IMR-90 (cell line): Measurements from ENCODE around the gene WDR45B. TPM values are rescaled to one million over a fixed set of nuclear protein-coding genes. Genes with fewer than 3 reads are reported as not detected.

ENCODE experiments used
- ATAC-seq: fragments of 200-7000 bp; cut with Tn5 transposase; 2 replicates; pipeline ENCODE4 v1.9.1; 2020; ENCODE audit warnings: low read depth, mild to moderate bottlenecking, moderate library complexity
- BruUV-seq: library from RNA; stranded (reverse); fragments of 400-500 nt; replicated peaks from 2 replicates; lab custom pipeline; 2021; lab: Mats Ljungman, UMichigan
- CTCF ChIA-PET: fragments of 300-600 bp; formaldehyde crosslinking; extraction: SDS; loops from one replicate; lab custom pipeline; 2021; ENCODE audit warnings: antibody characterized with exemption; lab: Yijun Ruan, JAX
- POLR2A ChIA-PET: fragments of 300-600 bp; sonication (Branson Sonifier 250); formaldehyde crosslinking; loops from one replicate; lab custom pipeline; 2022; ENCODE audit warnings: antibody characterized with exemption; ENCODE audit not compliant: unreplicated experiment; lab: Charles Lee
- DNase-seq: peaks from one replicate; pipeline ENCODE4 v3.0.0; 2013
- H2AFZ ChIP-seq: replicated peaks from 2 replicates; pipeline ENCODE3; 2013; ENCODE audit warnings: low read length, mild to moderate bottlenecking; ENCODE audit not compliant: poor library complexity
- H2AK5ac ChIP-seq: 2 replicates; pipeline ENCODE4 v1.6.1; 2013; ENCODE audit warnings: low read depth, low read length, inconsistent platforms
- H2AK9ac ChIP-seq: replicated peaks from 2 replicates; pipeline ENCODE3; 2013; ENCODE audit warnings: mild to moderate bottlenecking, low read depth, low read length, moderate library complexity; ENCODE audit not compliant: poor library complexity
- H2BK120ac ChIP-seq: 2 replicates; pipeline ENCODE4 v1.6.1; 2013; ENCODE audit warnings: low read depth, low read length, inconsistent platforms
- H2BK15ac ChIP-seq: 3 replicates; pipeline ENCODE4 v1.6.1; 2013; ENCODE audit warnings: low read depth, low read length, inconsistent platforms
- H2BK20ac ChIP-seq: 2 replicates; pipeline ENCODE4 v1.6.1; 2013; ENCODE audit warnings: low read depth, mild to moderate bottlenecking, inconsistent platforms, low read length, moderate library complexity
- H2BK5ac ChIP-seq: 2 replicates; pipeline ENCODE4 v1.6.1; 2013; ENCODE audit warnings: mild to moderate bottlenecking, low read depth, low read length, inconsistent platforms; ENCODE audit not compliant: poor library complexity, severe bottlenecking
- H3K14ac ChIP-seq: replicated peaks from 2 replicates; pipeline ENCODE4 v1.6.1; 2013; ENCODE audit warnings: low read depth, low read length, inconsistent platforms
- H3K18ac ChIP-seq: 2 replicates; pipeline ENCODE4 v1.6.1; 2013; ENCODE audit warnings: low read depth, low read length, control low read depth
- H3K23ac ChIP-seq: 2 replicates; pipeline ENCODE4 v1.6.1; 2013; ENCODE audit warnings: low read depth, low read length, inconsistent platforms
- H3K27ac ChIP-seq: 2 replicates; pipeline ENCODE4 v1.5.1; 2013; ENCODE audit warnings: mild to moderate bottlenecking, control low read depth, low read length; ENCODE audit not compliant: insufficient read depth
- H3K27me3 ChIP-seq: 2 replicates; pipeline ENCODE4 v1.6.1; 2013; ENCODE audit warnings: low read length; ENCODE audit not compliant: control insufficient read depth, insufficient read depth
- H3K36me3 ChIP-seq: 2 replicates; pipeline ENCODE4 v1.6.1; 2013; ENCODE audit warnings: low read length, mixed read lengths; ENCODE audit not compliant: control insufficient read depth, insufficient read depth
- H3K4ac ChIP-seq: 2 replicates; pipeline ENCODE4 v1.6.1; 2013; ENCODE audit warnings: low read depth, low read length, inconsistent platforms
- H3K4me1 ChIP-seq: 2 replicates; pipeline ENCODE4 v1.6.1; 2013; ENCODE audit warnings: low read length, mixed read lengths; ENCODE audit not compliant: control insufficient read depth, insufficient read depth
- H3K4me2 ChIP-seq: 2 replicates; pipeline ENCODE4 v1.6.1; 2013; ENCODE audit warnings: low read depth, mild to moderate bottlenecking, control low read depth, low read length, moderate library complexity
- H3K4me3 ChIP-seq: 2 replicates; pipeline ENCODE4 v1.5.1; 2013; ENCODE audit warnings: low read depth, mild to moderate bottlenecking, control low read depth, low read length, moderate library complexity; ENCODE audit not compliant: insufficient read depth
- H3K56ac ChIP-seq: 2 replicates; pipeline ENCODE4 v1.6.1; 2013; ENCODE audit warnings: low read length, inconsistent platforms; ENCODE audit not compliant: insufficient read depth; ENCODE audit errors: extremely low read depth
- H3K79me1 ChIP-seq, 2 experiments: 2 replicates each; pipeline ENCODE4 v1.6.1; 2013; ENCODE audit warnings: low read length in 2 of 2, inconsistent platforms in 1 of 2, low read depth in 1 of 2
- H3K9ac ChIP-seq: 2 replicates; pipeline ENCODE4 v1.6.1; 2013; ENCODE audit warnings: low read depth, low read length, control low read depth
- H3K9me1 ChIP-seq: 2 replicates; pipeline ENCODE4 v1.6.1; 2013; ENCODE audit warnings: low read length, inconsistent platforms; ENCODE audit not compliant: insufficient read depth
- H3K9me3 ChIP-seq: 2 replicates; pipeline ENCODE4 v1.6.1; 2013; ENCODE audit warnings: low read length; ENCODE audit not compliant: control insufficient read depth, insufficient read depth
- H4K20me1 ChIP-seq: 2 replicates; pipeline ENCODE4 v1.6.1; 2013; ENCODE audit warnings: low read length, inconsistent platforms; ENCODE audit not compliant: insufficient read depth
- H4K5ac ChIP-seq: 2 replicates; pipeline ENCODE4 v1.6.1; 2013; ENCODE audit warnings: mild to moderate bottlenecking, low read depth, low read length, control low read depth
- H4K8ac ChIP-seq, 2 experiments: 2 replicates each; pipeline ENCODE4 v1.6.1; 2013; ENCODE audit warnings: low read depth in 2 of 2, low read length in 2 of 2, control low read depth in 1 of 2, inconsistent platforms in 1 of 2
- H4K91ac ChIP-seq: 2 replicates; pipeline ENCODE4 v1.6.1; 2013; ENCODE audit warnings: low read depth, low read length, inconsistent platforms; ENCODE audit not compliant: insufficient read depth
- BHLHE40 ChIP-seq: fragments of 150-350 bp; IDR thresholded peaks from 2 replicates; pipeline ENCODE4 v1.6.1; 2016; ENCODE audit warnings: mild to moderate bottlenecking, low read depth, low read length
- CEBPB ChIP-seq: IDR thresholded peaks from 2 replicates; pipeline ENCODE4 v1.6.1; 2012; ENCODE audit warnings: low read depth, low read length, improper control_type of control experiment
- CHD1 ChIP-seq: IDR thresholded peaks from 2 replicates; pipeline ENCODE4 v1.6.1; 2012; ENCODE audit warnings: low read depth, low read length, improper control_type of control experiment
- CTCF ChIP-seq: conservative IDR thresholded peaks from 2 replicates; pipeline ENCODE4 v1.5.1; 2012; ENCODE audit warnings: mild to moderate bottlenecking, low read depth, low read length, improper control_type of control experiment
- ELK1 ChIP-seq: fragments of 150-350 bp; IDR thresholded peaks from 2 replicates; pipeline ENCODE4 v1.6.1; 2016; ENCODE audit warnings: low read depth, mild to moderate bottlenecking, low read length, moderate library complexity, borderline replicate concordance
- FOS ChIP-seq: fragments of 150-350 bp; IDR thresholded peaks from 2 replicates; pipeline ENCODE4 v1.6.1; 2016; ENCODE audit warnings: low read depth, low read length
- MAFK ChIP-seq: IDR thresholded peaks from 2 replicates; pipeline ENCODE4 v1.6.1; 2012; ENCODE audit warnings: low read depth, low read length, improper control_type of control experiment
- MAZ ChIP-seq: IDR thresholded peaks from 2 replicates; pipeline ENCODE4 v1.6.1; 2012; ENCODE audit warnings: low read depth, mild to moderate bottlenecking, low read length, improper control_type of control experiment, moderate library complexity, borderline replicate concordance
- MXI1 ChIP-seq: IDR thresholded peaks from 2 replicates; pipeline ENCODE4 v1.6.1; 2012; ENCODE audit warnings: low read depth, mild to moderate bottlenecking, low read length, moderate library complexity, borderline replicate concordance
- NFE2L2 ChIP-seq: fragments of 150-350 bp; IDR thresholded peaks from 2 replicates; pipeline ENCODE4 v1.6.1; 2016; ENCODE audit warnings: low read depth, mild to moderate bottlenecking, low read length
- POLR2A ChIP-seq: IDR thresholded peaks from 2 replicates; pipeline ENCODE4 v1.6.1; 2012; ENCODE audit warnings: mild to moderate bottlenecking, low read depth, low read length
- RAD21 ChIP-seq: IDR thresholded peaks from 2 replicates; pipeline ENCODE4 v1.6.1; 2012; ENCODE audit warnings: low read length, improper control_type of control experiment
- RCOR1 ChIP-seq: IDR thresholded peaks from 2 replicates; pipeline ENCODE4 v1.6.1; 2012; ENCODE audit warnings: mild to moderate bottlenecking, low read length, improper control_type of control experiment; ENCODE audit not compliant: insufficient replicate concordance
- RFX5 ChIP-seq: IDR thresholded peaks from 2 replicates; pipeline ENCODE4 v1.8.0; 2012; ENCODE audit warnings: low read depth, mild to moderate bottlenecking, low read length, moderate library complexity
- SMC3 ChIP-seq: fragments of 150-350 bp; IDR thresholded peaks from 2 replicates; pipeline ENCODE4 v1.6.1; 2016; ENCODE audit warnings: low read depth, mild to moderate bottlenecking, antibody characterized with exemption, low read length, moderate library complexity
- USF2 ChIP-seq: fragments of 150-350 bp; IDR thresholded peaks from 2 replicates; pipeline ENCODE4 v1.6.1; 2017; ENCODE audit warnings: mild to moderate bottlenecking, antibody characterized with exemption, low read length, low read depth
- WGBS, 2 experiments: methylation state at CpG; one replicate each; pipeline versions ENCODE4 v1.1.5 to v1.1.7; 2013; ENCODE audit warnings: missing lambda C conversion rate in 2 of 2; ENCODE audit not compliant: insufficient read length in 1 of 2; ENCODE audit errors: extremely low coverage in 2 of 2; 5-methylcytosine and 5-hydroxymethylcytosine counted together
- dilution Hi-C: fragments of 300-500 bp; cut with HindIII; formaldehyde crosslinking; loops from one replicate; pipeline ENCODE4 v1.14.3; 2018; ENCODE audit warnings: low sequenced_read_pairs; ENCODE audit not compliant: unreplicated experiment
- in situ Hi-C: fragments of 300-500 bp; cut with MboI; formaldehyde crosslinking; loops from 3 replicates; pipeline ENCODE4 v1.14.3; 2019; ENCODE audit warnings: low sequenced_read_pairs, inconsistent platforms, mixed read lengths
- intact Hi-C: fragments of 100-400 bp; cut with micrococcal nuclease; formaldehyde crosslinking; loops from 2 replicates; pipeline ENCODE4 v1.10.0; 2022
- polyA plus RNA-seq, 3 experiments: library from polyadenylated mRNA; depleted of rRNA; stranded (reverse); fragments of >200 nt; gene quantifications; 2 replicates each; pipeline ENCODE4 v1.2.3, GENCODE V29; 2012; ENCODE audit warnings: low replicate concordance in 1 of 3
- total RNA-seq: library from RNA; depleted of rRNA; stranded (reverse); fragments of >200 nt; gene quantifications from 2 replicates; pipeline ENCODE4 v1.2.3, GENCODE V29; 2012

Gene WDR45B
- total and polyA plus RNA-seq, 2 of the 4 experiments (the other 2 are of a cell fraction) = 98.2 to 110 TPM

GRCh38 chr17:82664701-82665182 lies 16.5 kb upstream of the WDR45B start:
- Histone ChIP-seq H4K8ac (no peak overlapping the region), H2BK20ac (no peak overlapping the region), H3K56ac (no peak overlapping the region), H2AFZ (peak overlapping the region; percentile 49), H3K27me3 (no peaks in the 10 kb centered on the region), H2AK9ac (no peak overlapping the region), H3K36me3 (no peaks in the 10 kb centered on the region; the same call in 1 of the 2 replicates), H3K18ac (no peak overlapping the region), H3K4me2 (no peak overlapping the region), H3K9ac (no peak overlapping the region), H4K20me1 (no peaks in the 10 kb centered on the region), H3K4me1 (no peaks in the 10 kb centered on the region), H4K91ac (no peak overlapping the region), H3K14ac (no peak overlapping the region), H3K9me3 (no peaks in the 10 kb centered on the region), H4K5ac (no peak overlapping the region), H3K23ac (no peak overlapping the region), H2BK120ac (no peak overlapping the region), H2BK5ac (no peak overlapping the region), H3K4me3 (no peak overlapping the region), H2BK15ac (no peak overlapping the region), H3K4ac (no peak overlapping the region), H3K79me1 (peaks cover 0 to 5% of the 10 kb centered on the region in 2 experiments; a peak in 2 of 4 replicates), H2AK5ac (no peak overlapping the region), H3K27ac (no peak overlapping the region), H3K9me1 (peaks cover 6% of the 10 kb centered on the region)
- intact Hi-C loops = no loop called here
- TF ChIP-seq RCOR1 = no peak
- TF ChIP-seq BHLHE40 = no peak
- no peak for TF ChIP-seq RFX5
- TF ChIP-seq CEBPB = no peak
- TF ChIP-seq MAZ = no peak
- TF ChIP-seq RAD21 = no peak
- TF ChIP-seq MAFK = no peak
- TF ChIP-seq FOS = no peak
- TF ChIP-seq SMC3 = no peak
- TF ChIP-seq POLR2A = no peak
- no peak for TF ChIP-seq ELK1
- no peak for TF ChIP-seq NFE2L2
- TF ChIP-seq CHD1 = no peak
- no peak for TF ChIP-seq CTCF
- no peak for TF ChIP-seq MXI1
- TF ChIP-seq USF2 = no peak
- ChIA-PET POLR2A (no interaction called here), CTCF (no interaction called here)
- ATAC-seq (no peak), DNase-seq (no peak)
- 32% methylated on average over 4 of the region's 22 CpGs; no CpG with 5 or more reads in 1 of the 2 experiments for WGBS, 2 experiments
- dilution Hi-C loops = no loop called here
- in situ Hi-C loops = no loop called here
- BruUV-seq = no TSS peak
